ENCODE measurements around the gene NDUFB4.
A peak's percentile ranks its signal among the peaks of the same experiment; 100 is the strongest.
"Not testable (repeated sequence)": the region's sequence is repeated elsewhere in the genome, so short reads cannot be mapped to it uniquely, and the experiment has no call there.

The NDUFB4 gene

GRCh38 chr3:120572027-120572426, 24.1 kb upstream of the NDUFB4 start:
- DNase-seq = no peak

GRCh38 chr3:120587332-120587975, 8.7 kb upstream of the NDUFB4 start:
- no peak for DNase-seq

- DNase-seq = no peak
Measured at GRCh38 chr3:120595788-120596115, 384 bp upstream of the NDUFB4 start.

GRCh38 chr3:120596853-120597223, 702 bp downstream of the NDUFB4 start:
- no peak for DNase-seq

GRCh38 chr3:120597445-120598049, 1.4 kb downstream of the NDUFB4 start:
- DNase-seq = no peak

GRCh38 chr3:120599211-120599610, 3.1 kb downstream of the NDUFB4 start:
- DNase-seq = no peak

- DNase-seq = no peak
Measured at GRCh38 chr3:120601554-120601953, 5.4 kb downstream of the NDUFB4 start.

GRCh38 chr3:120602682-120603081, 6.5 kb downstream of the NDUFB4 start:
- no peak for DNase-seq

GRCh38 chr3:120604382-120604781, 8.2 kb downstream of the NDUFB4 start:
- no peak for DNase-seq

- DNase-seq = no peak
Measured at GRCh38 chr3:120604784-120605183, 8.6 kb downstream of the NDUFB4 start.

- DNase-seq = no peak
Measured at GRCh38 chr3:120608506-120608905, 12.4 kb downstream of the NDUFB4 start.

GRCh38 chr3:120614765-120615164, 18.6 kb downstream of the NDUFB4 start:
- peak; percentile 95 for DNase-seq

- DNase-seq = peak; percentile 70
Measured at GRCh38 chr3:120615847-120616609, 19.9 kb downstream of the NDUFB4 start.

GRCh38 chr3:120616745-120617144, 20.6 kb downstream of the NDUFB4 start:
- DNase-seq = not testable (repeated sequence)

GRCh38 chr3:120622457-120622856, 26.3 kb downstream of the NDUFB4 start:
- no peak for DNase-seq

- peak; percentile 24 for DNase-seq
Measured at GRCh38 chr3:120622870-120623726, 27.0 kb downstream of the NDUFB4 start.

- no peak for DNase-seq
Measured at GRCh38 chr3:120623727-120624093, 27.6 kb downstream of the NDUFB4 start.

GRCh38 chr3:120625159-120625586, 29.0 kb downstream of the NDUFB4 start:
- DNase-seq = peak; percentile 57

- no peak for DNase-seq
Measured at GRCh38 chr3:120634539-120634938, 38.4 kb downstream of the NDUFB4 start.

GRCh38 chr3:120636795-120637401, 40.8 kb downstream of the NDUFB4 start:
- no peak for DNase-seq

- DNase-seq = peak; percentile 32
Measured at GRCh38 chr3:120637851-120638559, 41.9 kb downstream of the NDUFB4 start.

GRCh38 chr3:120638820-120639219, 42.7 kb downstream of the NDUFB4 start:
- not testable (repeated sequence) for DNase-seq
